ENCODE results near the gene CRY2. TPM values are rescaled to one million over a fixed set of nuclear protein-coding genes. Genes with fewer than 3 reads are reported as not detected.

The CRY2 gene
- polyA plus RNA-seq, 1 of the 3 experiments (the other 2 are of a cell fraction), result 6.7 TPM

- no peaks in the 10 kb centered on the region for H3K9me2 ChIP-seq
- no peak overlapping the region for H2AFZ ChIP-seq (ENCODE audit: low read depth)
- no peaks in the 10 kb centered on the region for H3F3A ChIP-seq (replicated peaks; ENCODE audit: insufficient read depth)
- no peaks in the 10 kb centered on the region for H3K9me3 ChIP-seq
- no peaks in the 10 kb centered on the region for H4K20me1 ChIP-seq (ENCODE audit: insufficient read depth)
- peaks cover 0 to 35% of the 10 kb centered on the region in 2 experiments for H3K36me3 ChIP-seq (replicated peaks in 1 of 2; ENCODE audit: control insufficient read depth in 1 of 2, insufficient read depth in 2 of 2, low read length in 1 of 2)
- no peak overlapping the region for H3K4me3 ChIP-seq (ENCODE audit: low read depth in 2 of 2, low read length in 1 of 2)
- WGBS (ENCODE audit: low lambda C conversion rate), result 97% methylated on average over 5 of the region's 8 CpGs
- POLR2A ChIA-PET, result interaction anchor here (0.6 to 3.2 kb wide), 4 partner anchors 9 to 211 kb away, joined by 3 to 15 read pairs (median 4); partner anchors contain the start of gene PEX16
- CTCF ChIA-PET, result interaction anchor here (1.0 to 1.5 kb wide), 3 partner anchors 10 to 36 kb away, joined by 3 to 4 read pairs (median 4); no protein-coding TSS in a partner anchor
- no peaks in the 10 kb centered on the region for H3K79me2 ChIP-seq (ENCODE audit: insufficient read depth)
- peak overlapping the region in 1 of 2 experiments; percentile 30; a peak in 1 of 4 replicates for H3K27ac ChIP-seq (ENCODE audit: low read depth in 2 of 2, low read length in 1 of 2)
- H3K4me1 ChIP-seq (ENCODE audit: control insufficient read depth in 1 of 2, insufficient read depth in 2 of 2, low read depth in 1 of 2, low read length in 1 of 2), result peaks cover 0 to 9% of the 10 kb centered on the region in 2 experiments; a peak in 1 of 4 replicates
- DNase-seq, result no peak
- H3K27me3 ChIP-seq (ENCODE audit: insufficient read depth), result no peaks in the 10 kb centered on the region
- no peak overlapping the region for H3K4me2 ChIP-seq
- TF ChIP-seq POLR2AphosphoS5 (IDR thresholded peaks at IDR 0.05; ENCODE audit: low read depth, low read length) (0 out of 2 replicates have a peak, but pooled peaks have one; percentile 9), ZBTB33 (IDR thresholded peaks at IDR 0.05; ENCODE audit: borderline replicate concordance, low read depth) (no peak), JUND (IDR thresholded peaks at IDR 0.05) (no peak)
- no peak overlapping the region for H3K9ac ChIP-seq
Observed at GRCh38 chr11:45907911-45908370, 60.7 kb downstream of the CRY2 start.

- Histone ChIP-seq H3F3A (replicated peaks; ENCODE audit: insufficient read depth) (no peaks in the 10 kb centered on the region), H3K27me3 (ENCODE audit: insufficient read depth) (no peaks in the 10 kb centered on the region), H3K9me3 (no peaks in the 10 kb centered on the region), H3K4me1 (ENCODE audit: control insufficient read depth in 1 of 2, insufficient read depth in 2 of 2, low read depth in 1 of 2, low read length in 1 of 2) (peaks cover 0 to 9% of the 10 kb centered on the region in 2 experiments; a peak in 1 of 4 replicates), H3K9ac (no peak overlapping the region), H3K79me2 (ENCODE audit: insufficient read depth) (no peaks in the 10 kb centered on the region), H3K4me3 (ENCODE audit: low read depth in 2 of 2, low read length in 1 of 2) (no peak overlapping the region), H3K36me3 (replicated peaks in 1 of 2; ENCODE audit: control insufficient read depth in 1 of 2, insufficient read depth in 2 of 2, low read length in 1 of 2) (peaks cover 0 to 36% of the 10 kb centered on the region in 2 experiments), H2AFZ (ENCODE audit: low read depth) (no peak overlapping the region), H3K27ac (ENCODE audit: low read depth in 2 of 2, low read length in 1 of 2) (no peak overlapping the region), H4K20me1 (ENCODE audit: insufficient read depth) (no peaks in the 10 kb centered on the region), H3K4me2 (no peak overlapping the region), H3K9me2 (no peaks in the 10 kb centered on the region)
- ChIA-PET CTCF (interaction anchor here (1.0 to 1.8 kb wide), 2 partner anchors 37 to 97 kb away, joined by 3 to 8 read pairs; no protein-coding TSS in a partner anchor), POLR2A (interaction anchor here (1.0 to 3.2 kb wide), 2 partner anchors 8 to 97 kb away, joined by 3 to 15 read pairs; partner anchors contain the start of gene PEX16)
- WGBS (ENCODE audit: low lambda C conversion rate), result 82% methylated on average over 19 of the region's 32 CpGs
- TF ChIP-seq USF2 (IDR thresholded peaks at IDR 0.05; ENCODE audit: borderline replicate concordance, low read depth, low read length), result no peak
- TF ChIP-seq RXRA (IDR thresholded peaks at IDR 0.05; ENCODE audit: borderline replicate concordance, low read depth), result no peak
- no peak for TF ChIP-seq ZBTB33 (IDR thresholded peaks at IDR 0.05; ENCODE audit: borderline replicate concordance, low read depth)
- TF ChIP-seq GATA2 (CRISPR knock-in tag; IDR thresholded peaks at IDR 0.05), result no peak
- TF ChIP-seq TAF1 (IDR thresholded peaks at IDR 0.05; ENCODE audit: borderline replicate concordance, low read depth, low read length), result no peak
- no peak for TF ChIP-seq MXI1 (IDR thresholded peaks at IDR 0.05; ENCODE audit: low read depth, low read length)
- TF ChIP-seq CTCF (IDR thresholded peaks at IDR 0.05), result no peak
- TF ChIP-seq POLR2AphosphoS5 (IDR thresholded peaks at IDR 0.05; ENCODE audit: low read depth, low read length), result no peak
- no peak for TF ChIP-seq MAX (IDR thresholded peaks at IDR 0.05; ENCODE audit: low read depth)
- no peak for TF ChIP-seq TEAD4 (IDR thresholded peaks at IDR 0.05; ENCODE audit: borderline replicate concordance, insufficient read depth)
- TF ChIP-seq NFIC (IDR thresholded peaks at IDR 0.05; ENCODE audit: borderline replicate concordance), result no peak
- DNase-seq, result no peak
Observed at GRCh38 chr11:45909594-45910475, 62.6 kb downstream of the CRY2 start.
